ENCODE data around the gene EFCAB7. TPM values are rescaled to one million over a fixed set of nuclear protein-coding genes. Genes with fewer than 3 reads are reported as not detected.

The EFCAB7 gene
- total and polyA plus RNA-seq, 8 donors: 2.0 to 4.5 (median 3.6) TPM

DNA sequence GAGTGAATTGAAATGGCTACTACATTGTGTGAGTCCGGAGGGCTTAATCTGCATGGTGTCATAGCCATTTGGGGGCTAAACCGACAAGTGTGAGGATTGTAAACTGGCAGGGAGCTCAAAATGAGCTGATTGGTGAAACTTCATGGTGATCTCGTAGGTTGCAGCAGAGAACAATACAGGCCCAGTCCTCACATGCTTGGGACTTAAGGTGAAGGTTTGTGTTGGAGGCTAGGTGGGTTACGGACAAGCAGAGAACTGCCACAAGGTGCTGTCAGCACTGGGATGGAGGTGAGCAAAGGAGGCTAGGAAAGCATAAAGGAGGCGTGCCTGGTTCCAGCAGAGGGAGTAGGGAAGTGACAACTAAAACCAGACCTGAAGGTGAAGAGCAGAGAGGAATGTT is 79.3 kb downstream of the EFCAB7 start:
- no peak for DNase-seq
- no peak for TF ChIP-seq CTCF (IDR thresholded peaks at IDR 0.05)
- whole genome bisulfite sequencing, 2 donors: 83 to 89% methylated on average over 5 of the region's 5 CpGs
- FAIRE-seq: no peak
- intact Hi-C loops (cut with DNase I): no loop called here
- no peaks in the 10 kb centered on the region for H3K36me3 ChIP-seq
- no peaks in the 10 kb centered on the region for H3K4me1 ChIP-seq
- no peaks in the 10 kb centered on the region for H3K27me3 ChIP-seq
- H3K9me3 ChIP-seq: no peaks in the 10 kb centered on the region
- ATAC-seq: no peak
- H3K27ac ChIP-seq: no peak overlapping the region
- no peak overlapping the region for H3K4me3 ChIP-seq

- intact Hi-C loops (cut with DNase I): no loop called here
- no peak overlapping the region for H3K4me3 ChIP-seq
- WGBS, 2 donors: 92 to 99% methylated on average over 3 of the region's 3 CpGs
- ATAC-seq: no peak
- H3K9me3 ChIP-seq: no peaks in the 10 kb centered on the region
- no peak for FAIRE-seq
- no peaks in the 10 kb centered on the region for H3K36me3 ChIP-seq
- DNase-seq: no peak
- no peaks in the 10 kb centered on the region for H3K27me3 ChIP-seq
- no peaks in the 10 kb centered on the region for H3K4me1 ChIP-seq
- no peak for TF ChIP-seq CTCF (IDR thresholded peaks at IDR 0.05)
- no peak overlapping the region for H3K27ac ChIP-seq
Measured at GRCh38 chr1:63603810-63604209, 80.5 kb downstream of the EFCAB7 start.

DNA sequence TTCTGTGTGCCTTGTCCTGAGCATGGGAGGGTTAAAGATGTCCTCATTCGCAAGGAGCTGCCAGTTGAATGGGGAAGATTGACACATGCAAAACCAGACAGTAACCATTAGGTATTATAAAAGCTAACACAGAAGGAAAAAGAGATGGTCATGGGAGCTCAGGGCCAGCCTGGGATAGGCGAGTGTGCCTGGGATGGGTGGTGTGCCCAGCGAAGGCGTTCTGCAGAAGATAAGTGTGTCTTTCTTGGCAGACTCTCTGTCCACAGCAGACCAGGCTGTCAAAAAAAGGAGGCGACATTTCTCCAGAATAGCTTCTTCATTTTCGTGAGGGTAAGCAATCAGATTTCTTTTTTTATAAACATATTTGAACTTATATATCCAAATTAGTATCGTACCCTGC is 84.0 kb downstream of the EFCAB7 start:
- no peak for FAIRE-seq
- intact Hi-C loops (cut with DNase I): no loop called here
- DNase-seq: no peak
- ATAC-seq: no peak
- WGBS, 2 donors: 79 to 86% methylated on average over 7 of the region's 7 CpGs
- Histone ChIP-seq H3K27me3 (no peaks in the 10 kb centered on the region), H3K4me1 (peaks cover 0 to 3% (median 0%) of the 10 kb centered on the region in 3 donors), H3K9me3 (no peaks in the 10 kb centered on the region), H3K36me3 (no peaks in the 10 kb centered on the region), H3K27ac (no peak overlapping the region), H3K4me3 (no peak overlapping the region)
- no peak for TF ChIP-seq CTCF (IDR thresholded peaks at IDR 0.05)

DNA sequence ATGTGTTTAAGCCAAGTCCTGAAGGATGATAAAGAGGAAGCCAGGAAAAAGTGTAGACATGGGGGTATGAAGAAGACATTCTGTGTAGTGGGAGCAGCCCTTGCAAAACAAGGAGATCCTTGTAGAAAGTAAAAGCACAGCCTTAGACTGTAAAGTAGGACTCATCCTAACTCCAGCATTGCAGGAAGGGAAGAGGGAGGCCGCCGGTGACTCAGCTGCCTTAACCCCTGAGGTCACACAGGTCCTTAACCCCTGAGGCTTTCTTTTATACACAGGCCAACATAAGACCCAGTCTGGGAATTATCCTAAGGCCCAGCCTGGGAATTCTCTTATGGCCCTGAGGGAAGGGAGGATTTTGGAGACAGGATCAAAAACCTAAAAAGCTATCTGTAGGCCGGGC is 87.9 kb downstream of the EFCAB7 start:
- no peak for ATAC-seq
- H3K27me3 ChIP-seq: no peaks in the 10 kb centered on the region
- no peak for TF ChIP-seq CTCF (IDR thresholded peaks at IDR 0.05)
- H3K27ac ChIP-seq: no peak overlapping the region
- no peaks in the 10 kb centered on the region for H3K36me3 ChIP-seq
- peaks cover 0 to 17% (median 3%) of the 10 kb centered on the region in 3 donors for H3K4me1 ChIP-seq
- H3K4me3 ChIP-seq: no peak overlapping the region
- intact Hi-C loops (cut with DNase I): no loop called here
- WGBS, 2 donors: 78 to 86% methylated on average over 3 of the region's 3 CpGs
- DNase-seq: no peak
- H3K9me3 ChIP-seq: no peaks in the 10 kb centered on the region
- no peak for FAIRE-seq

DNA sequence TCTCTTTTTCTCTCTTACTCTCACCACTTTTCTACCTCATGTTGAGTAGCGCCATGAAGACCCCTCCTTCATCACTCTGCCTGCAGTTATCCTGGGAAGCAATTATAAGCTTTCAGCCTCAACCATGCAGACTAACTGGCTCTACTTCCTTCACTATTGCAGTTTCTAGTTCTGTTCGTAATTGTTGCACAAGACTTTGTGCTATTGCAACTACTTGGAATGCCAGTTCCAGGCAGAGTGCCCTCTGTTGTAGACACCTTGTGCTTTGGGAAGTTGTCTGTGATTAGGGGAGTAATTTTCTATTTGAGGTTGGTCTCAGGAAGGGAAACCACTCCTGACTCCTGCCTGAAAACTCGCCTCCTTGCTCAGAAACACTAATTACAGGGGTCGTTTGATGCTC is 89.2 kb downstream of the EFCAB7 start:
- no peak for ATAC-seq
- DNase-seq: no peak
- peaks cover 0 to 20% (median 4%) of the 10 kb centered on the region in 3 donors for H3K4me1 ChIP-seq
- no peak for TF ChIP-seq CTCF (IDR thresholded peaks at IDR 0.05)
- H3K27ac ChIP-seq: no peak overlapping the region
- H3K36me3 ChIP-seq: no peaks in the 10 kb centered on the region
- 58 to 70% methylated on average over 4 of the region's 4 CpGs for WGBS, 2 donors
- intact Hi-C loops (cut with DNase I): no loop called here
- H3K9me3 ChIP-seq: no peaks in the 10 kb centered on the region
- no peak for FAIRE-seq
- no peaks in the 10 kb centered on the region for H3K27me3 ChIP-seq
- no peak overlapping the region for H3K4me3 ChIP-seq

Data from pancreas (tissue), 10 donors.